CD4-positive, CD25-positive, alpha-beta regulatory T cell (primary cell): ENCODE results near the gene GHRH. TPM values are rescaled to one million over a fixed set of nuclear protein-coding genes. Genes with fewer than 3 reads are reported as not detected.
A peak's percentile ranks its signal among the peaks of the same experiment; 100 is the strongest.

ENCODE experiments used
- ATAC-seq, 2 donors: fragments of 150-1000 bp; cut with Tn5 transposase; one replicate each; pipeline ENCODE4 v1.10.0; 2021; ENCODE audit warnings: low read depth in 2 of 2, moderate number of reproducible peaks in 2 of 2, moderate library complexity in 1 of 2
- DNase-seq, 3 donors: peaks; one replicate each; pipeline versions ENCODE4 v3.0.0 to v3.0.0-alpha.2; 2012 to 2022; ENCODE audit warnings: mixed read lengths in 1 of 3
- H3K27ac ChIP-seq: one replicate; pipeline ENCODE4 v1.7.0; 2013; ENCODE audit warnings: mild to moderate bottlenecking, low read length; ENCODE audit not compliant: insufficient read depth, poor library complexity, severe bottlenecking
- H3K27me3 ChIP-seq: one replicate; pipeline ENCODE4 v1.7.0; 2013; ENCODE audit warnings: low read length; ENCODE audit not compliant: control insufficient read depth, insufficient read depth
- H3K36me3 ChIP-seq: one replicate; pipeline ENCODE4 v1.7.0; 2013; ENCODE audit warnings: mild to moderate bottlenecking, low read length, moderate library complexity; ENCODE audit not compliant: control insufficient read depth, insufficient read depth
- H3K4me1 ChIP-seq: 2 replicates; pipeline ENCODE4 v1.7.0; 2013; ENCODE audit warnings: mild to moderate bottlenecking, low read length; ENCODE audit not compliant: insufficient read depth, control insufficient read depth, poor library complexity, severe bottlenecking
- H3K4me3 ChIP-seq: one replicate; pipeline ENCODE4 v1.7.0; 2013; ENCODE audit warnings: low read depth, mild to moderate bottlenecking, low read length, moderate library complexity
- H3K9me3 ChIP-seq, 2 experiments: 1 replicate in 1 of 2; 2 replicates in 1 of 2; pipeline ENCODE4 v1.7.0; 2013; ENCODE audit warnings: low read length in 2 of 2, mild to moderate bottlenecking in 1 of 2, moderate library complexity in 1 of 2; ENCODE audit not compliant: control insufficient read depth in 2 of 2
- H3K27ac Mint-ChIP-seq, 3 donors: one replicate each; pipeline ENCODE4 v1.8.0; 2020 to 2022; ENCODE audit warnings: mild to moderate bottlenecking in 3 of 3, mixed read lengths in 3 of 3, moderate library complexity in 2 of 3
- H3K27me3 Mint-ChIP-seq: one replicate; pipeline ENCODE4 v1.8.0; 2022; ENCODE audit warnings: mild to moderate bottlenecking, mixed read lengths
- H3K36me3 Mint-ChIP-seq: one replicate; pipeline ENCODE4 v1.8.0; 2020; ENCODE audit warnings: mixed read lengths
- H3K4me1 Mint-ChIP-seq, 4 donors: one replicate each; pipeline ENCODE4 v1.8.0; 2020 to 2022; ENCODE audit warnings: mixed read lengths in 4 of 4, mild to moderate bottlenecking in 1 of 4
- H3K4me3 Mint-ChIP-seq, 4 donors: one replicate each; pipeline ENCODE4 v1.8.0; 2020 to 2022; ENCODE audit warnings: mild to moderate bottlenecking in 4 of 4, mixed read lengths in 4 of 4, moderate library complexity in 3 of 4
- H3K9me3 Mint-ChIP-seq, 7 donors: one replicate each; pipeline ENCODE4 v1.8.0; 2020 to 2022; ENCODE audit warnings: mixed read lengths in 7 of 7, mild to moderate bottlenecking in 3 of 7, moderate library complexity in 2 of 7
- polyA plus RNA-seq, 4 donors: library from polyadenylated mRNA; unstranded; fragments of 300-500 nt; fragmentation: Illumina TruSeq; gene quantifications; one replicate each; pipeline ENCODE4 v1.2.3, GENCODE V29; 2021
- total RNA-seq: library from RNA; stranded (reverse); gene quantifications from one replicate; pipeline ENCODE4 v1.2.3, GENCODE V29; 2022

Gene GHRH
- total and polyA plus RNA-seq, 5 donors from 2014 or later: not detected

- no peak overlapping the region for H3K27ac ChIP-seq
- Mint-ChIP-seq H3K9me3 (peaks cover 0 to 1% (median 0%) of the 10 kb centered on the region in 7 donors), H3K36me3 (peaks cover 15% of the 10 kb centered on the region), H3K4me1 (peaks cover 15 to 34% (median 20%) of the 10 kb centered on the region in 4 donors), H3K27ac (peak overlapping the region in 1 of 3 donors; percentile 48), H3K4me3 (peak overlapping the region in 3 of 4 donors; percentile 44 to 89 (median 83)), H3K27me3 (peaks cover 20% of the 10 kb centered on the region)
- H3K27me3 ChIP-seq: peaks cover 4% of the 10 kb centered on the region
- no peak overlapping the region for H3K4me3 ChIP-seq
- peaks cover 18% of the 10 kb centered on the region for H3K4me1 ChIP-seq
- no peak for DNase-seq
- peaks cover 5% of the 10 kb centered on the region for H3K36me3 ChIP-seq
- ATAC-seq: no peak
- no peaks in the 10 kb centered on the region for H3K9me3 ChIP-seq
Measured at GRCh38 chr20:37288091-37288490, 26.5 kb upstream of the GHRH start.

- peaks cover 11% of the 10 kb centered on the region for H3K27me3 ChIP-seq
- no peaks in the 10 kb centered on the region for H3K9me3 Mint-ChIP-seq
- peaks cover 18% of the 10 kb centered on the region for H3K4me1 ChIP-seq
- no peaks in the 10 kb centered on the region for H3K36me3 ChIP-seq
- no peak for DNase-seq
- no peak overlapping the region for H3K27ac Mint-ChIP-seq
- no peak overlapping the region for H3K4me3 Mint-ChIP-seq
- no peaks in the 10 kb centered on the region for H3K36me3 Mint-ChIP-seq
- no peak for ATAC-seq
- no peak overlapping the region for H3K27ac ChIP-seq
- no peaks in the 10 kb centered on the region for H3K9me3 ChIP-seq
- peaks cover 0 to 13% (median 7%) of the 10 kb centered on the region in 4 donors for H3K4me1 Mint-ChIP-seq
- no peak overlapping the region for H3K4me3 ChIP-seq
- H3K27me3 Mint-ChIP-seq: peaks cover 28% of the 10 kb centered on the region
Measured at GRCh38 chr20:37285664-37286374, 24.2 kb upstream of the GHRH start.

GRCh38 chr20:37284691-37285161 is 23.1 kb upstream of the GHRH start:
- ATAC-seq: no peak

GRCh38 chr20:37283530-37284195 is 22.0 kb upstream of the GHRH start:
- no peak overlapping the region for H3K27ac ChIP-seq
- Mint-ChIP-seq H3K27me3 (peaks cover 28% of the 10 kb centered on the region), H3K9me3 (no peaks in the 10 kb centered on the region), H3K4me3 (no peak overlapping the region), H3K4me1 (peaks cover 0 to 2% (median 2%) of the 10 kb centered on the region in 4 donors), H3K36me3 (no peaks in the 10 kb centered on the region), H3K27ac (no peak overlapping the region)
- H3K36me3 ChIP-seq: no peaks in the 10 kb centered on the region
- H3K4me3 ChIP-seq: no peak overlapping the region
- DNase-seq (no peak), ATAC-seq (no peak)
- H3K4me1 ChIP-seq: peaks cover under 1% of the 10 kb centered on the region
- H3K9me3 ChIP-seq: no peaks in the 10 kb centered on the region
- peaks cover 11% of the 10 kb centered on the region for H3K27me3 ChIP-seq

More at GRCh38 chr20:37284691-37285161, 23.1 kb upstream of the GHRH start:
- H3K4me3 Mint-ChIP-seq: peak overlapping the region in 1 of 4 donors; percentile 33
- peaks cover 7% of the 10 kb centered on the region for H3K4me1 ChIP-seq
- no peak overlapping the region for H3K4me3 ChIP-seq
- H3K27ac Mint-ChIP-seq: no peak overlapping the region
- H3K27me3 Mint-ChIP-seq: peaks cover 28% of the 10 kb centered on the region
- H3K27ac ChIP-seq: no peak overlapping the region
- H3K9me3 ChIP-seq: no peaks in the 10 kb centered on the region
- H3K27me3 ChIP-seq: peaks cover 11% of the 10 kb centered on the region
- H3K36me3 ChIP-seq: no peaks in the 10 kb centered on the region
- H3K36me3 Mint-ChIP-seq: no peaks in the 10 kb centered on the region
- H3K9me3 Mint-ChIP-seq: no peaks in the 10 kb centered on the region
- no peak for DNase-seq
- H3K4me1 Mint-ChIP-seq: peaks cover 0 to 6% (median 4%) of the 10 kb centered on the region in 4 donors

- H3K27me3 Mint-ChIP-seq: peaks cover 28% of the 10 kb centered on the region
Measured at GRCh38 chr20:37282556-37282955, 20.9 kb upstream of the GHRH start.

GRCh38 chr20:37280403-37280802 is 18.8 kb upstream of the GHRH start:
- no peak overlapping the region for H3K27ac ChIP-seq
- no peak overlapping the region for H3K4me3 ChIP-seq
- DNase-seq (no peak), ATAC-seq (no peak)
- no peaks in the 10 kb centered on the region for H3K9me3 ChIP-seq
- Mint-ChIP-seq H3K4me3 (no peak overlapping the region), H3K27ac (no peak overlapping the region), H3K9me3 (no peaks in the 10 kb centered on the region), H3K4me1 (peaks cover 0 to 5% (median 2%) of the 10 kb centered on the region in 4 donors), H3K27me3 (peaks cover 27% of the 10 kb centered on the region), H3K36me3 (no peaks in the 10 kb centered on the region)
- no peaks in the 10 kb centered on the region for H3K36me3 ChIP-seq
- H3K27me3 ChIP-seq: peaks cover 9% of the 10 kb centered on the region
- no peaks in the 10 kb centered on the region for H3K4me1 ChIP-seq

More at GRCh38 chr20:37282556-37282955, 20.9 kb upstream of the GHRH start:
- Histone ChIP-seq H3K27ac (no peak overlapping the region), H3K36me3 (no peaks in the 10 kb centered on the region), H3K4me1 (no peaks in the 10 kb centered on the region), H3K9me3 (no peaks in the 10 kb centered on the region), H3K4me3 (no peak overlapping the region), H3K27me3 (peaks cover 11% of the 10 kb centered on the region)
- no peaks in the 10 kb centered on the region for H3K9me3 Mint-ChIP-seq
- H3K4me3 Mint-ChIP-seq: peak overlapping the region in 1 of 4 donors; percentile 21
- no peak overlapping the region for H3K27ac Mint-ChIP-seq
- DNase-seq (no peak), ATAC-seq (no peak)
- H3K4me1 Mint-ChIP-seq: no peaks in the 10 kb centered on the region
- H3K36me3 Mint-ChIP-seq: no peaks in the 10 kb centered on the region

GRCh38 chr20:37279820-37280219 is 18.2 kb upstream of the GHRH start:
- Mint-ChIP-seq H3K27ac (no peak overlapping the region), H3K27me3 (peaks cover 30% of the 10 kb centered on the region), H3K4me1 (peaks cover 0 to 5% (median 2%) of the 10 kb centered on the region in 4 donors)

More at GRCh38 chr20:37279820-37280219, 18.2 kb upstream of the GHRH start:
- H3K27ac ChIP-seq: no peak overlapping the region
- no peak overlapping the region for H3K4me3 Mint-ChIP-seq
- no peaks in the 10 kb centered on the region for H3K9me3 ChIP-seq
- DNase-seq (no peak), ATAC-seq (no peak)
- no peaks in the 10 kb centered on the region for H3K36me3 ChIP-seq
- peaks cover 11% of the 10 kb centered on the region for H3K27me3 ChIP-seq
- no peaks in the 10 kb centered on the region for H3K9me3 Mint-ChIP-seq
- no peaks in the 10 kb centered on the region for H3K4me1 ChIP-seq
- no peak overlapping the region for H3K4me3 ChIP-seq
- no peaks in the 10 kb centered on the region for H3K36me3 Mint-ChIP-seq
